Ovary (tissue), 9 donors: ENCODE results near the gene SACM1L. TPM values are rescaled to one million over a fixed set of nuclear protein-coding genes. Genes with fewer than 3 reads are reported as not detected.

Experiments
- DNase-seq, 5 donors: peaks; one replicate each; pipeline ENCODE4 v3.0.0-alpha.2; 2019 to 2020
- H3K27ac ChIP-seq, 2 donors: fragments of 200-600 bp; one replicate each; pipeline versions ENCODE4 v1.5.1 to v1.8.0; 2019 to 2022
- H3K27me3 ChIP-seq: fragments of 200-600 bp; one replicate; pipeline ENCODE4 v1.8.0; 2022
- H3K36me3 ChIP-seq: fragments of 200-600 bp; sonication (generic); one replicate; pipeline ENCODE4 v1.5.1; 2019
- H3K4me1 ChIP-seq: one replicate; pipeline ENCODE4 v1.8.1; 2013; ENCODE audit warnings: mild to moderate bottlenecking, moderate library complexity; ENCODE audit not compliant: insufficient read depth
- H3K4me3 ChIP-seq: fragments of 200-600 bp; sonication (generic); one replicate; pipeline ENCODE4 v1.5.1; 2017
- H3K9me3 ChIP-seq, 2 donors: fragments of 200-600 bp in 1 of 2; sonication (generic) in 1 of 2; one replicate each; pipeline versions ENCODE4 v1.5.1 to v1.8.1; 2013 to 2019; ENCODE audit warnings: mild to moderate bottlenecking in 1 of 2, moderate library complexity in 1 of 2
- EP300 ChIP-seq: sonication (generic); formaldehyde crosslinking; IDR thresholded peaks from one replicate; pipeline ENCODE4 v1.6.1; 2017; ENCODE audit warnings: antibody characterized with exemption
- POLR2A ChIP-seq: fragments of 450-650 bp; IDR thresholded peaks from one replicate; pipeline ENCODE4 v1.6.1; 2017; ENCODE audit warnings: antibody characterized with exemption, mild to moderate bottlenecking, moderate library complexity
- WGBS, 3 donors: extraction: QIAGEN DNeasy Blood & Tissue Kit in 1 of 3; methylation state at CpG; one replicate each; pipeline versions ENCODE4 v1.1.5 to v1.1.7; 2013 to 2017; 5-methylcytosine and 5-hydroxymethylcytosine counted together
- intact Hi-C, 4 donors: fragments of 100-400 bp; cut with DNase I; formaldehyde crosslinking; loops; one replicate each; pipeline versions ENCODE4 v1.11.0 to v1.15.1; 2022 to 2023
- polyA plus RNA-seq, 2 donors: library from polyadenylated mRNA; stranded (reverse); fragments of 200-250 nt in 1 of 2; fragments of 350-450 nt in 1 of 2; fragmentation: Illumina TruSeq in 1 of 2; extraction: RNeasy Lipid Tissue Mini Kit (QIAGEN cat#74804) in 1 of 2; gene quantifications; one replicate each; pipeline ENCODE4 v1.2.3, GENCODE V29; 2013 to 2014
- total RNA-seq, 7 donors: library from RNA; depleted of rRNA in 2 of 7; stranded (reverse); fragments of >200 nt in 2 of 7; fragmentation: NEBNext Ultra II Directional in 3 of 7; extraction: Animal tissue kit (Norgen Biotek cat#: 25700) in 3 of 7; gene quantifications; one replicate each; pipeline versions ENCODE4 v1.1.0 to v1.2.4, GENCODE V29; 2016 to 2023
- TF ChIP-seq, protein P1 (sequence below), 3 donors: fragments of 450-650 bp in 2 of 3; fragments of 200-600 bp in 1 of 3; IDR thresholded peaks; one replicate each; pipeline versions ENCODE4 v1.5.1 to v1.8.0; 2016 to 2022; ENCODE audit warnings: antibody characterized with exemption in 3 of 3, mild to moderate bottlenecking in 1 of 3
- donor health status: DM: no; HTN: no; CAD: no; lungs with moderate emphysema.
- donor health status: DM: no; HTN: no; CAD: no.
- donor health status: Bipolar disorder and iron deficiency.
- donor health status: DM: yes; HTN: yes; CAD: no.
- donor health status: DM: no; HTN: no; CAD: no.
- donor health status: DM: yes; HTN: yes; CAD: no.

The SACM1L gene
- total and polyA plus RNA-seq, 9 donors = 19.0 to 47.3 (median 32.1) TPM

DNA sequence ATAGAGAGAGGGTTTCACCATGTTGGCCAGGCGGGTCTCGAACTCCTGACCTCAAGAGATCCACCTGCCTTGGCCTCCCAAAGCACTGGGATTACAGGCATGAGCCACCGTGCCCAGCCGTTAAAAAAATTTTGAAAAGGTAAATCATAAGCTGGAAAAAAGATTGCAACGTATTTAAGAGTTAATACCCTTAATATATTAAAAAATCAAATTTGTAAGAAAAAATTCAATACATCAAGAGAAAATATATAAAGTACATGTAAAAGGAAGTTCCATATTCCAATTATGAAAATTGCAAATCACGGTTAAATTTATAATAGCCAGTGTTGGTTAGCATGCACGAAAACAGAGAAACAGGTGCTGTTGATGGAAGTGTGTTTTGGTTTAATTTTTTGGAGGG lies 2.3 kb upstream of the SACM1L start:
- DNase-seq = no peak
- 83 to 87% (median 87%) methylated on average over 7 of the region's 7 CpGs for WGBS, 3 donors
- H3K36me3 ChIP-seq = no peaks in the 10 kb centered on the region
- intact Hi-C loops = loop anchor here in 1 of 4 donors (5.0 kb wide), 1 partner anchor 825 kb away; the partner anchor contains the start of gene TMEM42
- H3K27ac ChIP-seq = no peak overlapping the region
- H3K4me1 ChIP-seq = peaks cover 5% of the 10 kb centered on the region
- H3K27me3 ChIP-seq = no peaks in the 10 kb centered on the region
- no peak for TF ChIP-seq POLR2A
- TF ChIP-seq, protein P1, sequence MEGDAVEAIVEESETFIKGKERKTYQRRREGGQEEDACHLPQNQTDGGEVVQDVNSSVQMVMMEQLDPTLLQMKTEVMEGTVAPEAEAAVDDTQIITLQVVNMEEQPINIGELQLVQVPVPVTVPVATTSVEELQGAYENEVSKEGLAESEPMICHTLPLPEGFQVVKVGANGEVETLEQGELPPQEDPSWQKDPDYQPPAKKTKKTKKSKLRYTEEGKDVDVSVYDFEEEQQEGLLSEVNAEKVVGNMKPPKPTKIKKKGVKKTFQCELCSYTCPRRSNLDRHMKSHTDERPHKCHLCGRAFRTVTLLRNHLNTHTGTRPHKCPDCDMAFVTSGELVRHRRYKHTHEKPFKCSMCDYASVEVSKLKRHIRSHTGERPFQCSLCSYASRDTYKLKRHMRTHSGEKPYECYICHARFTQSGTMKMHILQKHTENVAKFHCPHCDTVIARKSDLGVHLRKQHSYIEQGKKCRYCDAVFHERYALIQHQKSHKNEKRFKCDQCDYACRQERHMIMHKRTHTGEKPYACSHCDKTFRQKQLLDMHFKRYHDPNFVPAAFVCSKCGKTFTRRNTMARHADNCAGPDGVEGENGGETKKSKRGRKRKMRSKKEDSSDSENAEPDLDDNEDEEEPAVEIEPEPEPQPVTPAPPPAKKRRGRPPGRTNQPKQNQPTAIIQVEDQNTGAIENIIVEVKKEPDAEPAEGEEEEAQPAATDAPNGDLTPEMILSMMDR (IDR thresholded peaks at IDR 0.05) = no peak
- TF ChIP-seq EP300 = no peak
- H3K9me3 ChIP-seq = no peaks in the 10 kb centered on the region
- H3K4me3 ChIP-seq = no peak overlapping the region

DNA sequence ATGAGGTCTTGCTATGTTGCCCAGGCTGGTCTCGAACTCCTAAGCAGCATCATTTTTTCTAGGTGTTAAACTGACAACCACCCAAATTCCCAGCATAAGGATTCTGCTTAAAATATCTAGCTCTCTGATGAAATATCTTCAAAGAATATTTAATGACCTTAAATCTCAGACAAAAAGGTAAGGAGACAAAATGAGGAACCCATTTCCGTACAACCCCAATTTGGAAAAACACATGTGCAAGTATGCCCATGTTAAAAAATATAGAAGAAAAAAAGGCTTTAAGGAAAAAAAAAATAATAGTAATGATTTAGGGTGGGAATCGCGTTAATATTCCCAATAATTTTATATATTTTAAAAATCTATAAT lies 1.4 kb upstream of the SACM1L start:
- H3K4me3 ChIP-seq = peak overlapping the region; percentile 56
- peaks cover 5% of the 10 kb centered on the region for H3K4me1 ChIP-seq
- no peaks in the 10 kb centered on the region for H3K27me3 ChIP-seq
- DNase-seq = no peak
- H3K27ac ChIP-seq = no peak overlapping the region
- no peak for TF ChIP-seq POLR2A
- TF ChIP-seq EP300 = no peak
- TF ChIP-seq, protein P1 (IDR thresholded peaks at IDR 0.05) = no peak
- no peaks in the 10 kb centered on the region for H3K9me3 ChIP-seq
- WGBS, 3 donors = 12 to 20% (median 14%) methylated on average over 4 of the region's 4 CpGs
- H3K36me3 ChIP-seq = no peaks in the 10 kb centered on the region
- intact Hi-C loops = loop anchor here in 1 of 4 donors (5.0 kb wide), 1 partner anchor 826 kb away; the partner anchor contains the start of gene TMEM42

DNA sequence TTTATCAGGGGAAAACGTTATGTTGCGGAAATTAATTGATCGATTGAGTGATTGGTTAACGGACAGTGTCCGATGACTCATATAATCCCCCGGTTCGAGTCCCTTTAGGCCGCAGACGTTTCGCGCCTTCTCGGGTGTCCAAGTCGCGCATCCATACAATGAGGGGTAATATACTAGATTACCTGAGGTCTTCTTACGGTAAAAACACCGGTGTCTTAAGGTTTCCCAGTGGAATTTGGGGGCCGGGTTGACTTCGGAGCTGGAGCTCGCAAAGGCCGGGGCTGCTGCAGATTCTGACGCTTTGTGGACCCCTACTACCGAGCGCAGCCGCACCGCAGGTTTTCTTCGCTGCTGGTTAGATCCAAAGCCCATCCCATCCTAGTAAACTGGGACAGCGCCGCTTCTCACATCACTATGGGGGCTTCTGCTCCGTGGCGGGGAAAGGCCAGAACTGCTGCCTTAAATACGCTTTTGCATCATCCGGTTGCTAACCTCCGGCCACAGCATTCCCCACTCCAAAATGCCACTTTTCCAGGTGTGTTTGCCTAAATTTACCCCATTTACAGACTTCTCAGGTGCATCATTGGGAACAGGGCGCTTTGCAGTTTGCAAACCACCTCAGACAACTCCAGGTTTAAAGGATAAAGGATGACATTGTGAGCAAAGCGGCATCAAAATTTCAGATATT lies 858 bp upstream of the SACM1L start:
- Histone ChIP-seq H3K36me3 (no peaks in the 10 kb centered on the region), H3K4me3 (peak overlapping the region; percentile 56), H3K27me3 (no peaks in the 10 kb centered on the region), H3K4me1 (peaks cover 5% of the 10 kb centered on the region), H3K9me3 (no peaks in the 10 kb centered on the region), H3K27ac (peak overlapping the region in 1 of 2 donors; percentile 31)
- intact Hi-C loops = loop anchor here in 1 of 4 donors (5.0 kb wide), 1 partner anchor 826 kb away; the partner anchor contains the start of gene TMEM42
- WGBS, 3 donors = 1 to 2% (median 1%) methylated on average over 35 of the region's 35 CpGs
- peak in 4 of 5 donors; percentile 42 to 62 (median 44) for DNase-seq
- TF ChIP-seq POLR2A = no peak
- TF ChIP-seq EP300 = no peak
- TF ChIP-seq, protein P1 (IDR thresholded peaks at IDR 0.05) = no peak

DNA sequence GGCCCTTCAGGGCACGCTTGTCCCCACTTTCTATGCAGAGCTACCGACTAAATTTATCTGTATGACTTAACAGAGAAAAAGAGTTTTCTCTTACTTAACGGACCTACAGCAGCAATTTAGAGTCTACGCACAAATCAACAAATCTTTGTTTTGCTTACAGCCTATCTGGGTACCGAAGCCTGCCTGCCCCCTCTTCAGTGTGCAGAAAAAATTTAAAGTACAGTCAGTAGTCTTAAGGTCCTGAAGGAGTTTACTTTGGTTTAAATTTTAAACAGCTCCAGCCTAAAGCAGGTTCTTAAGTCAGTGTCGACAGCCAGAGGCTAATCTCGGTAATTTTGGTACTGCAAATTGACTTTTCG lies 570 bp downstream of the SACM1L start:
- intact Hi-C loops = loop anchor here in 1 of 4 donors (5.0 kb wide), 1 partner anchor 827 kb away; the partner anchor contains the start of gene TMEM42
- Histone ChIP-seq H3K9me3 (no peaks in the 10 kb centered on the region), H3K27ac (peak overlapping the region; percentile 8 to 70), H3K4me1 (peaks cover 5% of the 10 kb centered on the region), H3K4me3 (peak overlapping the region; percentile 61), H3K27me3 (no peaks in the 10 kb centered on the region), H3K36me3 (no peaks in the 10 kb centered on the region)
- DNase-seq = no peak
- WGBS, 3 donors = 1 to 2% (median 1%) methylated on average over 8 of the region's 8 CpGs
- TF ChIP-seq, protein P1 (IDR thresholded peaks at IDR 0.05) = no peak
- TF ChIP-seq EP300 (no peak), POLR2A (no peak)
